SKM-1 (cell line): Measurements from ENCODE around the gene DEFB124.
"Not testable (repeated sequence)": the region's sequence is repeated elsewhere in the genome, so short reads cannot be mapped to it uniquely, and the experiment has no call there.

Source experiments
- DNase-seq: peaks from one replicate; lab custom pipeline; 2025; ENCODE audit not compliant: unreplicated experiment; lab: John Stamatoyannopoulos, UW

The DEFB124 gene

GRCh38 chr20:31489152-31489551 lies 14.2 kb upstream of the DEFB124 start:
- no peak for DNase-seq

DNA sequence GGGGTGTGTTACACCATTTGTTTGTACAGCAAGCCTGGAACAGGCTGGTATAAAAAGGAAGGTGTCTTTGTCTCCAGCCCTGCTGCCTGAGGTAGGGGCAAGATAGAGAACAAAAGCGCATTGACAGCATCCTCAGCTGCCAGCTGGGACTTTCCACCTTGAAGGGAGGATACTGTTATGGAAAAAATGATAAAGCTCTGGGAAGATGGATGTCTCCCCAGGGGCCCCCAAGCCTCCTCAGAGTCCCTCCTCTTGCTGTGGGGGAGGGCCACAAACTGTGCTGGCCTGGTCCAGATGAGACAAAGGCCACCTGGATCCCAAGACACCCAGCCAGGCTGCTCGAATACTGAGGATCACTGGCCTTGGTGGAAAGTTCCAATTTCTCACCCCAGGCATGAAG lies 13.2 kb upstream of the DEFB124 start:
- no peak for DNase-seq

DNA sequence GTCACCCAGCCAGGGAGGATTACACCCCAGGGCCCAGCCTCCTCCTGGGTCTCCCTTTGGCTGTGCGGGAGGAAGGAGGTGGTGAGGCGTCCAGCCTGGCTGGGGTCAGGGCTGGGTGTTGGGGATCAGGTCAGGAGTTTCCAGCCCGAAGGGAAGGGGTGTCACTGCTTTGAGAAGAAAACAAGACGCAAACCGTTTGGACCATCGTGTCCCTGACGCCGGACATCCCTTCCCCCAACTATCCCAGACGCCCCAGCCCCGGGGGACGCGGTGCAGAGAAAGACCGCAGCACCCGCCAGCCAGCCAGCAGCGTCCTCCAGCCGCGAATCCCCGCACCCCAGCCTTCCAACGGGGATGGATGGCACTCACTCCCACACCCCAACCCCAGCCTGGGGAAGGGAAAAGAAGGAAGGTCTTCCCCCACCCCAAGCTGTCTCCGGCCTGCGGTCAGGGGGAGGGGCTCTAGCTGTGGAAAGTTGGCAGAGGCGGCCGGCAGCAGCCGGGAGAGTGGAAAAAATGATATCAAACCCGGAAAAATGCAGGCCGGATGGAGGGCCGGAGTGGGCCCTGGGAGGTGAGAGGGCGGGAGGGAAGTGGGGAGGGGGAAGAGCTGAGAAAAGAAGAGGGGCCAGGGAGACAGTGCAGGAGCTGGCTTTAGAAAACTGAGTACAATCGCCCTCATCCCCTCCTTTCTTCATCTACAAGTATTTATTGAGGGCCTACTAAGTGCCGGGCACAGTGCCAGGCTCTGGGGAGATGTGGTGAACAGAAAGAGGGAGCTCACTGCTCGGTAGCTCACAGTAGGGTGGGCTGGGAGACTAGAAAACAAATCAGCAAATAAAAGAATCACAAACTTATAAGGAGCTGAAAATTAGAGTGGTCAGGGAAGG lies 10.8 kb upstream of the DEFB124 start:
- no peak for DNase-seq

- no peak for DNase-seq
Observed at GRCh38 chr20:31484001-31484400, 9.1 kb upstream of the DEFB124 start.

GRCh38 chr20:31476643-31477215 lies 1.8 kb upstream of the DEFB124 start:
- no peak for DNase-seq

GRCh38 chr20:31476294-31476585 lies 1.3 kb upstream of the DEFB124 start:
- DNase-seq, result no peak

DNA sequence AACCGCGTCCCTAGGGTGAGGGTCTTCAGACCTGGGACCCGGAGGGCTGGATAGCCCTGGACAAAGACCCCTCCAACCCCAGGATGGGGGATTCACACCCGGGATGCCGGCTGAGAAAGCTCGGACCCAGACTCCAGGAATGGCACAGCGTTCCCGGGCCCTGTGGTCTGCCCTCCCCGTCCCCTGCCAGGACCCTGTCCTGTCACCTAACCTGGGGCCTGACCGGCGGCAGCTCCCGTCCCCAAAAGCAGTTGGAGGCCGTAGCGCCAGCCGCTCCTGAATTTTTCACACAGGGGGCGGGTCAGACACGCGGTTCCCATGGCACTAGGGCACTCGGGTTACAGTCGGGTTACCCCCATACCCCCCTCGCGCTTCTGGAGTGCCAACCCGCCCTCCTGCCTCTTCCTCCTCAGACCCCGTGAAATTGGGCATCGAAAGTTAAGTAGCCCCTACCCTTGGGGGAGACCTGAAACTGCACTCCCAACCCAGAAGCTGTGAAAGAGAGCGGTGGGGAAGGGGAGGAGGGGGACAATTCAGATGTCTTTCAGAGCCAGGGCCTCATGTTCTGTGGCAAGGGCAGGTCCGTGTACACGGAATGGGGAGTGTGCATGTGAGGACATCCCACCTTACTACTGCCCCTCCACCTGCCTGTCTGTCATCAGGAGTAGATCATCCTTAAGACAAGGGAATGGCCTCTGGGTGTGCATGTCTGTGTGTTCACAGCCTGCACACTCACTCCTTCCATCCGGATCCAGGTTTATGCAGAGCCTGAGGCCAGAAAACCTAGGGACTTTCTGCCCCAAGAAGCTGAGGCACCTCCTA lies 756 bp upstream of the DEFB124 start:
- no peak for DNase-seq

DNA sequence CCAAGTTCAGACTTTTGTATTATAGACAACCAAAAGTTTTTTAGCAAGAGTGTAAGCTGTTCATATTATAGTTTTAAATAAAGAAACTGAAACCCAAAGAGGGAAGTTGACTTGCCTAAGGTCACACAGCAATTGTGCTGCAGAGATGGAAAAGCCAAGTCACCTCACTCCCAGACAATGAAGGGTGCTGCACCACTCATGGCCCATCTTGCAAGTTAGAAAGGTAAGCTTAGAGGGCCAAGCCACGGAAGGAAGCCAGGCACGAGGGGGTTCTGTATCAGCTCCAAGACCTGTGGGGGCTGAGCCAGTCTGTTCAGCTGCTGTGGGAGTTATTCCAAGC lies 860 bp downstream of the DEFB124 start:
- DNase-seq, result no peak

DNA sequence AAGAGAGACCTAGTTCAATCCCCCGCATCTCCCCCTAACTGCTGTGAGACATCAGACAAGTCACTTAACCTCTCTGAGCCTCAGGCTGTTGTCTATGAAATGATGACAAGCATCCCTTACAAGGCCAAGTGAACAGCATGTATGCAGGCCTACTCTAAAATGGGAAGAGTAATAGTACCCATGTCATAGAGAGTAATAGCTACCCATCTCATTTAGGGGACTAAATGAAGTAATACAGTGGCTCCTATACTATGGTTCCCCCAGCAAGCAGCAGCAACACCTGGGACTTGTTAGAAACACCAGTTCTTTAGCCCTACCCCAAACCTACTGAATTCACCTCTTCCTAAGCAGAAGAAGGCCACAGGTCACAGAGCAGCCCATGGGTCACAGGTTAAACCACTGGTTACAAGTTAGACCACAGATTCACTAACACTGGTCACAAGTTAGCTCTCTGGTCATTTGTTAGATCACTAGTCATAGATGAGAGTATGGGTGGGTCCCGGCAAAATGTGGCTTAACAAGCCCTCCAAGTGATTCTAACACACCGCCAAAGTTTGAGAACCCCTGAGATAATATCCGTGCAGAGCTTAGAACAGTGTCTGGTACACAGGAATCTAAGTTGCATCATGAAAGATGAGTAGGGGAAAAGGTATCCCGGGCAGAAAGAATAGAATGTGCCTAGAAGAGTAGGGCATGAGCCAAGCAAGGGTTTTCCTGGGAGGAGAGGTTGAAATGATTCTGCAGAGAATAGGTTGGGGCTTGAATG lies 1.4 kb downstream of the DEFB124 start:
- DNase-seq, result no peak

- DNase-seq, result no peak
Observed at GRCh38 chr20:31472395-31473330, 2.3 kb downstream of the DEFB124 start.

GRCh38 chr20:31470946-31471345 lies 4.0 kb downstream of the DEFB124 start:
- DNase-seq, result not testable (repeated sequence)

- no peak for DNase-seq
Observed at GRCh38 chr20:31454361-31454760, 20.6 kb downstream of the DEFB124 start.

DNA sequence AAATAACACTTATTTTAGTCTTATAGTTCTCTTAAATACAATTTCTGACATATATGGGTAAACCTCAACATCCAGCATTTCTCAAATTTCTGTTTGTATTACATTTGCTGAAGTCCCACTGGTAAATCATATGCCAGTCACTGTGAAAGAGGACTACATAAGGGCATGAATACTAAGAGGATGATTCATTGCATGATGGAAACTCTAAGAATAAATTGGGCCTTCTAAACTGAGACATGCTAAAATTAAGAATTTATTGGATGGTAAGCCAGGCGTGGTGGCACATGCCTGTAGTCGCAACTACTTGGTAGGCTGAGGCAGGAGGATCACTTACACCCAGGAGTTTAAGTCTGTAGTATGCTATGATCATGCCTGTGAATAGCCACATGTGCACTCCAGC lies 22.4 kb downstream of the DEFB124 start:
- no peak for DNase-seq

DNA sequence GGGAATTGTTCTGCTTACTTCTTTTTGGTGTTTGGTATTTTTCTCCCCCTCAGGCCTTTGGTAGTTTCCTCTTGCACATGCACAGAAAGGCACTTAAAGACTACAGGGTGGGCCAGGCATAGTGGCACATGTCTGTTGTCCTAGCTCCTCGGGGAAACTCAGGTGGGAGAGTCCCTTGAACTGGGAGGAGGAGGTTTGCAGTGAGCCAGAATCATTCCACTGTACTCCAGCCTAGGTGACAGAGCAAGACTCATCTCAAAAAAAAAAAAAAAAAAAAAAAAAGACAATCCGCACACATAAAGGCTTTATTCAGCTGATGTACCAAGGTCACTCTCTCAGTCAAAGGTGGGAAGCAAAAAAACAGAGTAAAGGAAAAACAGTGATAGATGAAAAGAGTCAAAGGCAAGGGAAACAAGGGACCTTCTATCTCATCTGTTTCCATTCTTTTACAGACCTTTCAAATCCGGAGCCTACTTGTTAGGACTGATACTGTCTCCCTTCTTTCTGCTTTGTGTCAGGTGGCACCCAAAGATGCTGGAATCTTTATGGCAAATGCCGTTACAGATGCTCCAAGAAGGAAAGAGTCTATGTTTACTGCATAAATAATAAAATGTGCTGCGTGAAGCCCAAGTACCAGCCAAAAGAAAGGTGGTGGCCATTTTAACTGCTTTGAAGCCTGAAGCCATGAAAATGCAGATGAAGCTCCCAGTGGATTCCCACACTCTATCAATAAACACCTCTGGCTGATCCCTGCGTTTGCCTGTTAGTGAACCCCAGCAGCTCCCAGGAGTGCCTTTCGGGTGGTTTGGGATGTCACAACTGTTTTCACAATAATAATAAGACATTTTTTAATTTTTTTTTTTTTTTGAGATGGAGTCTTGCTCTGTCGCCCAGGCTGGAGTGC lies 25.2 kb downstream of the DEFB124 start:
- no peak for DNase-seq

GRCh38 chr20:31446084-31446819 lies 28.7 kb downstream of the DEFB124 start:
- no peak for DNase-seq

GRCh38 chr20:31440012-31440659 lies 34.8 kb downstream of the DEFB124 start, which contains the start of gene DEFB123:
Gene DEFB123 (plus strand): TSS chr20:31440632. CDS start chr20:31440699, 67 bp downstream.
- DNase-seq, result no peak

GRCh38 chr20:31430568-31431115 lies 44.3 kb downstream of the DEFB124 start:
- DNase-seq, result no peak

GRCh38 chr20:31427576-31427975 lies 47.4 kb downstream of the DEFB124 start:
- DNase-seq, result not testable (repeated sequence)
